Femur (tissue), 1 donor: ENCODE results near the gene AURKAIP1.

Source experiments
- DNase-seq: peaks from one replicate; pipeline ENCODE4 v3.0.0-alpha.2; 2017

The AURKAIP1 gene

GRCh38 chr1:1331068-1331965, 43.7 kb downstream of the AURKAIP1 start, which contains the start of gene TAS1R3:
TSS of gene TAS1R3 (plus strand) at chr1:1331280. CDS start at chr1:1331346, 66 bp downstream.
- no peak for DNase-seq

- DNase-seq: no peak
Observed at GRCh38 chr1:1330366-1331067, 44.5 kb downstream of the AURKAIP1 start.

- DNase-seq: no peak
Observed at GRCh38 chr1:1329304-1330210, 45.5 kb downstream of the AURKAIP1 start.

GRCh38 chr1:1328254-1328653, 46.8 kb downstream of the AURKAIP1 start:
- no peak for DNase-seq

GRCh38 chr1:1327291-1327690, 47.7 kb downstream of the AURKAIP1 start:
- DNase-seq: no peak

- DNase-seq: no peak
Observed at GRCh38 chr1:1326075-1326605, 48.9 kb downstream of the AURKAIP1 start.

GRCh38 chr1:1325288-1326074, 49.5 kb downstream of the AURKAIP1 start:
- DNase-seq: no peak

GRCh38 chr1:1324524-1325287, 50.3 kb downstream of the AURKAIP1 start, which contains the start of the genes CPTP and INTS11:
TSS of gene CPTP (plus strand) at chr1:1324802. CDS start at chr1:1326911, 2,109 bp downstream.
TSS of gene INTS11 (minus strand) at chr1:1324660. CDS start at chr1:1324608, 52 bp downstream.
- peak; percentile 96 for DNase-seq

GRCh38 chr1:1324084-1324523, 50.9 kb downstream of the AURKAIP1 start:
- no peak for DNase-seq
